Stomach (tissue), 19 donors: ENCODE measurements around the gene TCEANC. TPM values are rescaled to one million over a fixed set of nuclear protein-coding genes. Genes with fewer than 3 reads are reported as not detected.

Source experiments
- DNase-seq, 2 donors: peaks; one replicate each; pipeline versions ENCODE4 v3.0.0 to v3.0.0-alpha.2; 2013 to 2019
- H3K27ac ChIP-seq, 5 donors: fragments of 200-600 bp in 4 of 5; sonication (generic) in 4 of 5; one replicate each; pipeline ENCODE4 v1.5.1; 2013 to 2019; ENCODE audit warnings: mild to moderate bottlenecking in 1 of 5, moderate library complexity in 1 of 5
- H3K27me3 ChIP-seq, 3 donors: fragments of 200-600 bp; sonication (generic); one replicate each; pipeline ENCODE4 v1.5.1; 2017 to 2019; ENCODE audit warnings: mixed run types in 1 of 3
- H3K36me3 ChIP-seq, 4 donors: fragments of 200-600 bp; sonication (generic); 1 replicate in 3 of 4; 2 replicates in 1 of 4; pipeline ENCODE4 v1.5.1; 2016 to 2019
- H3K4me1 ChIP-seq, 4 donors: fragments of 200-600 bp; sonication (generic); one replicate each; pipeline ENCODE4 v1.5.1; 2016 to 2019
- H3K4me3 ChIP-seq, 4 donors: fragments of 200-600 bp; sonication (generic) in 3 of 4; one replicate each; pipeline ENCODE4 v1.5.1; 2016 to 2019; ENCODE audit warnings: mild to moderate bottlenecking in 1 of 4
- H3K9me3 ChIP-seq, 4 donors: fragments of 200-600 bp; sonication (generic); one replicate each; pipeline ENCODE4 v1.5.1; 2016 to 2019
- EP300 ChIP-seq: sonication (generic); formaldehyde crosslinking; IDR thresholded peaks from one replicate; pipeline ENCODE4 v1.6.1; 2017; ENCODE audit warnings: antibody characterized with exemption
- POLR2A ChIP-seq, 4 donors: fragments of 450-650 bp; IDR thresholded peaks; one replicate each; pipeline ENCODE4 v1.6.1; 2016; ENCODE audit warnings: antibody characterized with exemption in 4 of 4, control low read depth in 2 of 4, mild to moderate bottlenecking in 1 of 4, moderate library complexity in 1 of 4
- POLR2AphosphoS5 ChIP-seq, 3 donors: sonication (generic); formaldehyde crosslinking; IDR thresholded peaks; one replicate each; pipeline ENCODE4 v1.6.1; 2016; ENCODE audit warnings: antibody characterized with exemption in 3 of 3
- WGBS, 5 donors: extraction: QIAGEN DNeasy Blood & Tissue Kit in 3 of 5; methylation state at CpG; one replicate each; pipeline versions ENCODE4 v1.1.5 to v1.1.7; 2013 to 2018; 5-methylcytosine and 5-hydroxymethylcytosine counted together
- intact Hi-C: fragments of 100-400 bp; cut with DNase I; formaldehyde crosslinking; loops from one replicate; pipeline ENCODE4 v1.15.1; 2023; ENCODE audit warnings: low total_unique reads
- long read RNA-seq, 10 donors: transcript quantifications; one replicate each; lab custom pipeline, GENCODE V29; 2026
- polyA plus RNA-seq, 3 donors: library from polyadenylated mRNA; stranded (reverse); fragments of 200-250 nt; gene quantifications; one replicate each; pipeline ENCODE4 v1.2.3, GENCODE V29; 2013
- total RNA-seq, 5 donors: library from RNA; depleted of rRNA; stranded (reverse); fragments of >200 nt; gene quantifications; one replicate each; pipeline versions ENCODE4 v1.1.0 to v1.2.3, GENCODE V29; 2014 to 2016
- TF ChIP-seq, protein P1 (sequence below), 7 experiments: fragments of 450-650 bp in 4 of 7; fragments of 200-600 bp in 3 of 7; sonication (generic) in 3 of 7; IDR thresholded peaks; one replicate each; pipeline ENCODE4 v1.5.1; 2016 to 2019; ENCODE audit warnings: antibody characterized with exemption in 7 of 7, control low read depth in 2 of 7, mild to moderate bottlenecking in 1 of 7
- donor health status: healthy with polysubstance abuse.
- donor health status: Bipolar disorder and iron deficiency.
- donor health status: healthy.

Gene TCEANC, protein sequence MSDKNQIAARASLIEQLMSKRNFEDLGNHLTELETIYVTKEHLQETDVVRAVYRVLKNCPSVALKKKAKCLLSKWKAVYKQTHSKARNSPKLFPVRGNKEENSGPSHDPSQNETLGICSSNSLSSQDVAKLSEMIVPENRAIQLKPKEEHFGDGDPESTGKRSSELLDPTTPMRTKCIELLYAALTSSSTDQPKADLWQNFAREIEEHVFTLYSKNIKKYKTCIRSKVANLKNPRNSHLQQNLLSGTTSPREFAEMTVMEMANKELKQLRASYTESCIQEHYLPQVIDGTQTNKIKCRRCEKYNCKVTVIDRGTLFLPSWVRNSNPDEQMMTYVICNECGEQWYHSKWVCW
- total RNA-seq: 10 to 100 TPM in 2 of 5 donors, 1 to 10 TPM in 3; 3.2 to 25.7 (median 5.9) TPM
- polyA plus RNA-seq: 1 to 10 TPM; 1.2 to 3.8 (median 1.2) TPM
- long read RNA-seq, donor 1: 0 reads
- long read RNA-seq, donor 2: 0 reads
- long read RNA-seq, donor 3: 0 reads
- long read RNA-seq, donor 4: 0 reads
- long read RNA-seq, donor 5: 0 reads
- long read RNA-seq, donor 6, partial matches to known transcripts: 5 of 5 reads
- long read RNA-seq, donor 6, other reads (novel, unspliced or antisense): 0 of 5 reads
- long read RNA-seq, donor 7: 0 reads
- long read RNA-seq, donor 8: 0 reads
- long read RNA-seq, donor 9: 0 reads
- long read RNA-seq, donor 10: 0 reads

DNA sequence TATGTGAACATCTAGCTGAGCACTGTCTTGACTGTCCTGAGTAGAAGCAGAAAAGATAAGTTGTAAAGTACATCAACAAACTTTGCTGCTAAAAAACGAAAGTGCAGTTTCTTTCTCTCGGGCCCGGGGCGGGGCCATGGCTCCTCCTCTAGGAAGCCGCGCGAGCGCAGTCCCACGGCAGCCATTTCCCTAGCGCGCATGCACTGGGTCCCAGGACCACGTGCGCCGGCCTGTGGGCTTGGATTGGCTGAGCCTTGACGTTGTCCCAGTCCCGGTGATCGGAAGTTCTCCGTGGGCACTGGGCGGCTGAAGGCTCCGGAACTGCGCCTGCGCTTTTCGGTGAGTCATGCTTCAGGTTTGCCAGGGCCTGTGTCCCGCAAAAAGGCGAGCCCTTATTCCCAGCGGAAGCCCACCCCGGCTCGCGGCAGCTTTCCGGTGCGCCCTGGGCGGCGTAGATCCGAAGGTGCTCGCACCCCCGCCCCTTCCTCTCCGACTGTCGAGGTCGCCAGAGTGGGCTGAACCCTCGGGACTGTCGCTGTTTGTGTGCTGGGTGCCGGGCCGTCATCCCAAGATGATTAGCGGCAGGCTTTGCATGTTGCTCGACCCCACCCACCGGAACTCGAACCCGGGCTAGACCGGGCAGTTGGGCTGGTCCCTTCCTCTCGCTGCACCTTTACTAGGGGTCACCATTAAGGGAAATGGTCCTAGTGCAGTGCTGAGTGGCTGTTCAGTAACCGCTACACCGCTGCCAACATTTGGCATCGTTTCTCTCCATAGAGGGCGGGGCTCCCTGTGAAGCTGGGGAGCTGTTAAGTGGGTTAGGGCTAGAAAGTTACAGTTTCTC lies at the start of gene TCEANC:
Gene TCEANC, plus strand, starts transcription at position 292 of the 844 bp plus-strand sequence. CDS start 9,368 bp downstream, outside the sequence.
- peak; percentile 97 to 99 for DNase-seq
- Histone ChIP-seq H3K27ac (peak within 1 kb of the TSS; percentile 91 to 97 (median 95)), H3K9me3 (no peaks in the 10 kb centered on the region), H3K4me3 (peak within 1 kb of the TSS; percentile 47 to 66 (median 60)), H3K36me3 (peaks cover 0 to 5% (median 2%) of the 10 kb centered on the region in 4 donors), H3K27me3 (no peaks in the 10 kb centered on the region), H3K4me1 (peaks cover 0 to 22% (median 8%) of the 10 kb centered on the region in 4 donors)
- TF ChIP-seq, protein P1, sequence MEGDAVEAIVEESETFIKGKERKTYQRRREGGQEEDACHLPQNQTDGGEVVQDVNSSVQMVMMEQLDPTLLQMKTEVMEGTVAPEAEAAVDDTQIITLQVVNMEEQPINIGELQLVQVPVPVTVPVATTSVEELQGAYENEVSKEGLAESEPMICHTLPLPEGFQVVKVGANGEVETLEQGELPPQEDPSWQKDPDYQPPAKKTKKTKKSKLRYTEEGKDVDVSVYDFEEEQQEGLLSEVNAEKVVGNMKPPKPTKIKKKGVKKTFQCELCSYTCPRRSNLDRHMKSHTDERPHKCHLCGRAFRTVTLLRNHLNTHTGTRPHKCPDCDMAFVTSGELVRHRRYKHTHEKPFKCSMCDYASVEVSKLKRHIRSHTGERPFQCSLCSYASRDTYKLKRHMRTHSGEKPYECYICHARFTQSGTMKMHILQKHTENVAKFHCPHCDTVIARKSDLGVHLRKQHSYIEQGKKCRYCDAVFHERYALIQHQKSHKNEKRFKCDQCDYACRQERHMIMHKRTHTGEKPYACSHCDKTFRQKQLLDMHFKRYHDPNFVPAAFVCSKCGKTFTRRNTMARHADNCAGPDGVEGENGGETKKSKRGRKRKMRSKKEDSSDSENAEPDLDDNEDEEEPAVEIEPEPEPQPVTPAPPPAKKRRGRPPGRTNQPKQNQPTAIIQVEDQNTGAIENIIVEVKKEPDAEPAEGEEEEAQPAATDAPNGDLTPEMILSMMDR (IDR thresholded peaks at IDR 0.05): no peak
- TF ChIP-seq EP300 (no peak), POLR2AphosphoS5 (IDR thresholded peaks at IDR 0.05) (peak; percentile 74 to 88 (median 82)), POLR2A (IDR thresholded peaks at IDR 0.05) (peak in 1 of 4 donors; percentile 9)
- intact Hi-C loops: no loop called here
- 0 to 4% (median 1%) methylated on average over 5 to 54 of the region's 54 CpGs for WGBS, 5 donors

DNA sequence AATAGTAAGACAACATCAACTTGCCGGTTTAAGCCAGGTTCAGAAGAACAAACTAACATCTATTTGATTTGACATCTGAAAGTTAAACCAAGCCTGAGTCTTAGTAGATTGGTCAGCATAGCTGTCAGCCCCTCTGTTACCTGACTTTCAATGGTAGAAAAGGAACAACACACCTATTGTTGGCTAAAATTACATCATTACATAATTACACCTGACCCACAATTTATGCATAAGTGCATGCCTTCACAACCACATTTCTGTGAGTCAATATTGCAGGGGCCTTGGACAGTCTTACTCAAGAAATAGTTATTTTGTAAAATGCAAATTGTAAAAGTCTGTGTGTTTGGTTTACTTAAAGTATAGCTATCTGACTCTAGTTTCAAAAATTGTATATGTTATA lies 47.3 kb upstream of the TCEANC start:
- no peak for DNase-seq
- H3K4me3 ChIP-seq: no peak overlapping the region
- peaks cover 0 to 7% (median 3%) of the 10 kb centered on the region in 4 donors for H3K9me3 ChIP-seq
- TF ChIP-seq, protein P1 (IDR thresholded peaks at IDR 0.05): no peak
- TF ChIP-seq POLR2AphosphoS5 (IDR thresholded peaks at IDR 0.05): no peak
- TF ChIP-seq POLR2A (IDR thresholded peaks at IDR 0.05): no peak
- no peak for TF ChIP-seq EP300
- intact Hi-C loops: no loop called here
- WGBS, 5 donors: 71 to 100% (median 80%) methylated on average over 1 of the region's 1 CpG
- H3K36me3 ChIP-seq: no peaks in the 10 kb centered on the region
- H3K27ac ChIP-seq: no peak overlapping the region
- peaks cover 0 to 11% (median 0%) of the 10 kb centered on the region in 3 donors for H3K27me3 ChIP-seq
- H3K4me1 ChIP-seq: no peaks in the 10 kb centered on the region

DNA sequence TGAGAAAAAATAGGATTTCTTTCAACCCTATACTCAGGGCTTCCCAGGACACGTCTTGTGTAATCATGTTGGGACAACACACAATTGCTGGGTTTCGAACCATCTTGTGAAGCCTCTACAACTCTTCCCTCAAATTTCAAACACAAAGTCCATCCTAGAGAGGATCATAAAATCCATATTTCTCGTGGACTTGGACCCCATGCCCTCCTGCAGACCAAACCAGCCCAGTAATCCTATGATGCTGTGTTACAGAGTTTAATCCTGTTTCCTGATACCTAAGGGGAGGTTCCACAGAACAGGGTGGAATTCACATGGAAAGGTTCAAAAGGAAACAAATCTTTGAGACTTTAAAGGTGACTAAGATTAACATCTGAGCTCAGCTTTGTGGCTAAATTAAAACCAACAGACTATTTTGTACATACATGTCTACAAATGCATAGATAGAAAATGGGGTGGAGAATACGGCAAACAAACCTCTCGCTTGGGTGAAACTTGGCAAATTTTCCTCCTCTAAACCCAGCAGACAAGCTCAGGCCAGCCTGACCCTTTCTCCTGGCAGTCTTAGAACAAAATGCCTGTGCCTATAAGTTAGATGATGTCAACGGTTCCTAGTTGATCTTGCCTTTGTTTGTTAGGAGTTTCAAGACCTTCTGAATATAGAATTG lies 45.5 kb upstream of the TCEANC start:
- H3K36me3 ChIP-seq: no peaks in the 10 kb centered on the region
- 46 to 61% (median 50%) methylated on average over 6 of the region's 6 CpGs for WGBS, 5 donors
- H3K4me3 ChIP-seq: no peak overlapping the region
- no peak for DNase-seq
- intact Hi-C loops: no loop called here
- H3K4me1 ChIP-seq: no peaks in the 10 kb centered on the region
- H3K9me3 ChIP-seq: peaks cover 0 to 3% (median 1%) of the 10 kb centered on the region in 4 donors
- TF ChIP-seq EP300 (no peak), POLR2A (IDR thresholded peaks at IDR 0.05) (no peak)
- TF ChIP-seq, protein P1 (IDR thresholded peaks at IDR 0.05): no peak
- peaks cover 0 to 6% (median 0%) of the 10 kb centered on the region in 3 donors for H3K27me3 ChIP-seq
- peak overlapping the region in 3 of 5 donors; percentile 29 to 46 (median 31) for H3K27ac ChIP-seq
